DMS153 treated with DMSO at 0.1 percent for 48 hours (cell line): ENCODE measurements around the gene YTHDC1.
"Not testable (repeated sequence)": the region's sequence is repeated elsewhere in the genome, so short reads cannot be mapped to it uniquely, and the experiment has no call there.

Experiments
- DNase-seq: peaks from one replicate; lab custom pipeline; 2025; ENCODE audit not compliant: unreplicated experiment; lab: John Stamatoyannopoulos, UW

Gene YTHDC1

DNA sequence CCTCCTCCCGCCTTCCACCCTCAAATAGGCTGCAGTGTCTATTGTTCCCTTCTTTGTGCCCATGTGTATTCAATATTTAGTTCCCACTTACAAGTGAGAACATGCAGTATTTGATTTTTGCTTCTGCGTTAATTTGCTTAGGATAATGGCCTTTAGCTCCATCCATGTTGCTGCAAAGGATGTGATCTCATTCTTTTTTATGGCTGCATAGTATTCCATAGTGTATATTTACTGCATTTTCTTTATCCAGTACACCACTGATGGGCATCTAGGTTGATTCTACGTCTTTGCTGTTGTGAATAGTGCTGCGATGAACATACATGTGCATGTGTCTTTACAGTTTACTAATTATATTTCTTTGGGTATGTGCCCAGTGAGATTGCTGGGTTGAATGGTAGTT, 52.8 kb downstream of the YTHDC1 start:
- no peak for DNase-seq

DNA sequence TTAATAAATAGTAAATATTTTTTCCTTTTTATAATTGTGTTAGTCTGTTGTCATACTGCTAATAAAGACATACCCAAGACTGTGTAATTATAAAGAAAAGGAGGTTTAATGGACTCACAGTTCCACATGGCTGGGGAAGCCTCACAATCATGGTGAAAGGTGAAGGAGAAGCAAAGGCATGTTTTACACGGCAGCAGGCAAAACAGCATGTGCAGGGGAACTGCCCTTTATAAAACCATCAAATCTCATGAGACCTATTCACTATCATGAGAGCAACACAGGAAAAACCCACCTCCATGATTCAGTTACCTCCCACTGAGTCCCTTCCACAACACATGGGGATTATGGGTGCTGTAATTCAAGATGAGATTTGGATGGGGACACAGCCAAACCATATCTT, 58.6 kb downstream of the YTHDC1 start:
- DNase-seq: no peak

DNA sequence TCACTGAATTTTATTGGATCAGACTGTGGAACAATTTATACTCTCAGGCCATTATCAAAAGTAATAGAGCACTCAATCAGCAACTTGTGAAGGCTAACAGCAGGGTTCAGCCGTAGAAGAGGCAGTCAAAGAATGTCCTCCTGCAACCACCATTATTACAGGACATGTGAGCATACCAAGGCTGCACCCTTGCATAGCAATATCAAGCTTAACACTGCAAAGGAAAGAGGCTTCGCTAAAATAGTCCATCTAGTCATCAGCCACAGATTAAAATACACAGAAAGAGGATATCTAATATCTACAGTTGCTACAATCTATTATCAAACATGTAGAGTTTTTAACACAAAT, 61.5 kb downstream of the YTHDC1 start:
- DNase-seq: no peak

DNA sequence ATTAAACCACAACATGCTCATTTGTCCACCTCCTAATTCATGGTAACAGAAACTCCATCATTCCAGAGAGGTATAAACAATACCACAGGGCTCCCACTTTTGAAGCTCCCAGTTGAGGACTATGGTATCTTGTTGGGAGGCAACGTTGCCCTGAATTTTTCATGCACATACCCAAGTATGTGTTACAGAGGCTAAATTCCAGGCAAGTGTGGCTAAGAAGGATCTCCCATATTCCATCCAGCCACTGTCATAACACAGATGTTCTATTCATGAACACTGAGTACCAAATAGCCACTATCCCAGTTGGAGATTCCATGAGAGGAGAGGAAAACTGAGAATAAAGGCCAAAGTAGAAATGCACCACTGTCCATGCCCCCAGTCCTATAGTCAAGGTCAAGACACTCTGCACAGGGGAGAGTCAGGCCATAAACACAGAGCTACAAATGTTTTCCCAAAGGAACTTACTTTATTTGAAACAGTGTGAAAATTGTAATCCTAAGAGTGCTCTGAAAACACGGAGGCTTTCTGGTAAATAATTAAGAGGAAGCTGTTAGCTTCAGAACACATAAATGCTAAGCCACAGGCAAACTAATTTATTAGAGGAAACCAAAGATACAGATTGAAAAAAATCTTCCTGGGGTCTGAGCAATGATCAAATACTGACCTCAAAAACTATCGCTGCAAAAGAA, 62.0 kb downstream of the YTHDC1 start:
- no peak for DNase-seq

DNA sequence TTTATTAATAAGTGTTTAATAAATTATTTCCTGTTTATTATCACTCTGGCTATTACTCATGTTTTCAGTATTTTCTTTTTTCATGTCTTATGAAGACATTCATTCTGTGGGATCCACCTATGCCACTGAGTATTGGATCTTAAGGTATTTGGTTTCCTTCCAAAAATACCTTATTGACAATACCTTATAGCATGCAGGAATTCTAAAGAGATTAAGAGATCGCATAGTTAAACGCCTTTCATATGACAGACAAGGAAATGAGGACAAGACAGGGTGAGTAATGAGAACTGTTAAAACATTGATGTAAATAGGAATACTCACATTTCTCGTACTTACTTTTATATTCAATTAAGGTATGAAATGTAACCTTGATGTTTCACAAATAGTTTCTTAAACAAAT, 66.2 kb downstream of the YTHDC1 start:
- DNase-seq: no peak

DNA sequence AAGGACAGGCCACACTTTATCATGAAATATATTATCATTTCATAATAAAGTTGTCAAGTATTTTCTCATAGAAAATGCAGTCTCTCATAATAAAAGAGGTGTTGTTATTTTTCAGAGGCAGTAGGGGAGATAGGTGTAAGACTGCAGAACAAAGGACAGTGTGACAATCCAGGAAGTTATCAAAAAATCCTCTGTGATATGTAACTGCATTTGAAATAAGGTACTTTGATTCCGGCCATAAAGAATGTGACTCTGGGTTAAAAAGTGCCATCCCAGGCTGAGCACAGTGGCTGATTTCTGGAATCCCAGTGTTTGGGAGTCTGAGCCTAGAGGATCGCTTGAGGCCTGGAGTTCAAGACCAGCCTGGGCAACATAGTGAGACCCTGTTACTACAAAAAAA, 66.8 kb downstream of the YTHDC1 start:
- DNase-seq: no peak

DNA sequence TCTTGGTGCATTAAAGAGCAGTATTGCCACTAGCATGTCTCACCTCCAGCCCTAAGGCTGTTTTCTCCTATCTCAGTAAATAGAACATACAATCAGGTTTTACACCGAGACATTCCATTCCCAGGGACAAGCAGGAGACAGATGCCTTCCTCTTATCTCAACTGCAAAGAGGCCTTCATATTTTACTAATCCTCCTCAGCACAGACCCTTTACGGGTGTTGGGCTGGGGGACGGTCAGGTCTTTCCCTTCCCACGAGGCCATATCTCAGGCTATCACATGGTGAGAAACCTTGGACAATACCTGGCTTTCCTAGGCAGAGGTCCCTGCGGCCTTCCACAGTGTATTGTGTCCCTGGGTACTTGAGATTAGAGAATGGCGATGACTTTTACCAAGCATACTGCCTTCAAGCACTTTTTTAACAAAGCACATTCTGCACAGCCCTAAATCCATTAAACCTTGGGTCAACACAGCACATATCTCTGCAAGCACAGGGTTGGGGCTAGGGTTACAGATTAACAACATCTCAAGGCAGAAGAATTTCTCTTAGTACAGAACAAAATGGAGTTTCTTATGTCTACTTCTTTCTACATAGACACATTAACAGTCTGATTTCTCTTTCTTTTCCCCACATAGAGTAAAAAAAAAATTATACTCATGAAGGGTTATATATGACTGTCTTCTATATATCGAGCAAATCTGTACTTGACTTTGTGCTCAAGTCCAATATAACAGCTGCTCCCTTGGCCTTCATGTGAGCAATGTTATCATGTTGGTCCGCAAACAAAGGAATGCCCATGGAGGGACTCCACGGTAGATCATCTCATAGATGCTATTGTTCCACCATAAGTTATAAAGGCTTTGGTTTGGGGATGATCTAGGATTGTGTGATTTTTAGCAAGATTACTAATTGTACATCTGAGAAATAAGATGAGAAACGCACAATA, 67.8 kb downstream of the YTHDC1 start:
- not testable (repeated sequence) for DNase-seq

GRCh38 chr4:68278029-68278428, 71.9 kb downstream of the YTHDC1 start:
- DNase-seq: no peak

GRCh38 chr4:68277627-68278026, 72.3 kb downstream of the YTHDC1 start:
- DNase-seq: no peak

DNA sequence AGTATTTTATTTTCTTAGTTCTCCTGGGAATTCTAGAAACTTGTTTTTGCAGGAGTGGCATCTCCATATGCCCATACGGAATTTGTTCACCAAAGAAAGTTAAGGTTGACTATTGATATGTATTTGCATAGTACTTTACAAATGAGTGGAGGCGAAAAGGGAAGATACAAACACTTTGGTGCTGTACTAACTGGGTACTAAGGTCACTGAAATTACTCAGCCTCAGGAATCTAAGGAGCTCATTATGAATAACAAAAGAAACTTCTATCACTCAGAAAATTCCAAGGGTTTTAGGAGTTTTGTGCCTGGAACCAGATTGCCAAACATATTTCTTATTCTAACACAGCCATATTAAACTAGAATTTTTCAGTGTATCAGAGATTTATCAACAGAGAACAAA, 77.0 kb downstream of the YTHDC1 start:
- no peak for DNase-seq

DNA sequence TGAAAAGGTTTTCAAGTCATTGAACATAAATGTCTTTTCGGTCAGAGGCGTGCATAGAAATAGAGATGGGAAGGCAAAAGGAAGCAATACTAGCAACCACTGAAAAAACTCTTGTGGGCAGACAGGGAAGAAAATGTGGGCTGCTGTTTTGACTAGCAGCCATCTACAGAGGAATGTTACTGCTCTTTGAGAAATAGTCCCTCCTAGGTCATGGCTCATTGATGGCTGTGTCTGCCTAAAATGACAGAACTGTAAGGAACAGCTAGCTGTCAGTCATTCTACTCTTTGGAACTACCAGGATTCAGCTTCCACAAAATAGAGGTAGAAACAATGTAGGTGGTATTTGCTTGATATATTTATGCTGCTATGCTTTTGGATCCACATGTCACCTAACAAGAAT, 77.5 kb downstream of the YTHDC1 start:
- no peak for DNase-seq

- DNase-seq: peak; percentile 31
Observed at GRCh38 chr4:68271851-68272357, 78.0 kb downstream of the YTHDC1 start.

DNA sequence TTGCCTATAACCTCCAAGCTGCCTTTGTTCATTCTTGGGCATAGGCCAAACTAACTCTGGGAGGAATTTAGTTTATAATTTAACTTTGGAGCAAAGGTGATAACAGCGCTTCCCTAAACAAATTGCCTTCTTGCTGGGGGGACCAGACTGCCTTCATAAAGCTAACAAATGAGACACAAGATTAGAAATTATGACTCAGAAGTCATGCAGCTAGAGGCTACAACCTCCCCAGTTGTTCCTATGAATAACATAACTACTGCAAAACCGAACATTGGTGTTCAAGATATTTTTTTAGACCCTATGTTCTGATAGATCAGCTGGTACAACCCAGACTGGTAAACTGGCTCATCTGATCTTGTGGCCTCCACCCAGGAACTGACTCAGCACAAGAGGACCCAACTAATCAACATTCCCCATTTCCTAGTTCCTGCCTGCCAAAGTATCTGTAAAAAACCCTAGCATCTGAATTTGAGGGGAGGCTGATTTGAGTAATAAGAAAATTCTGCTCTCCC, 82.4 kb downstream of the YTHDC1 start:
- no peak for DNase-seq

- DNase-seq: no peak
Observed at GRCh38 chr4:68264875-68265565, 84.9 kb downstream of the YTHDC1 start.
